Cardiac fibroblast (primary cell): ENCODE measurements around the gene PAQR6.

Source experiments
- DNase-seq, 2 donors: peaks; one replicate each; pipeline versions ENCODE4 v3.0.0 to v3.0.0-alpha.2; 2010; ENCODE audit warnings: low read depth in 2 of 2
- H3K4me3 ChIP-seq, 2 donors: replicated peaks in 1 of 2; 1 replicate in 1 of 2; 2 replicates in 1 of 2; pipeline ENCODE4 v1.5.1; 2011; ENCODE audit warnings: low read depth in 2 of 2, low read length in 2 of 2, mild to moderate bottlenecking in 2 of 2, moderate library complexity in 1 of 2
- TF ChIP-seq, protein P1 (sequence below): IDR thresholded peaks from one replicate; pipeline ENCODE4 v1.5.1; 2011; ENCODE audit warnings: low read depth, mild to moderate bottlenecking, low read length, inconsistent platforms

The PAQR6 gene, protein sequence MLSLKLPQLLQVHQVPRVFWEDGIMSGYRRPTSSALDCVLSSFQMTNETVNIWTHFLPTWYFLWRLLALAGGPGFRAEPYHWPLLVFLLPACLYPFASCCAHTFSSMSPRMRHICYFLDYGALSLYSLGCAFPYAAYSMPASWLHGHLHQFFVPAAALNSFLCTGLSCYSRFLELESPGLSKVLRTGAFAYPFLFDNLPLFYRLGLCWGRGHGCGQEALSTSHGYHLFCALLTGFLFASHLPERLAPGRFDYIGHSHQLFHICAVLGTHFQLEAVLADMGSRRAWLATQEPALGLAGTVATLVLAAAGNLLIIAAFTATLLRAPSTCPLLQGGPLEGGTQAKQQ

DNA sequence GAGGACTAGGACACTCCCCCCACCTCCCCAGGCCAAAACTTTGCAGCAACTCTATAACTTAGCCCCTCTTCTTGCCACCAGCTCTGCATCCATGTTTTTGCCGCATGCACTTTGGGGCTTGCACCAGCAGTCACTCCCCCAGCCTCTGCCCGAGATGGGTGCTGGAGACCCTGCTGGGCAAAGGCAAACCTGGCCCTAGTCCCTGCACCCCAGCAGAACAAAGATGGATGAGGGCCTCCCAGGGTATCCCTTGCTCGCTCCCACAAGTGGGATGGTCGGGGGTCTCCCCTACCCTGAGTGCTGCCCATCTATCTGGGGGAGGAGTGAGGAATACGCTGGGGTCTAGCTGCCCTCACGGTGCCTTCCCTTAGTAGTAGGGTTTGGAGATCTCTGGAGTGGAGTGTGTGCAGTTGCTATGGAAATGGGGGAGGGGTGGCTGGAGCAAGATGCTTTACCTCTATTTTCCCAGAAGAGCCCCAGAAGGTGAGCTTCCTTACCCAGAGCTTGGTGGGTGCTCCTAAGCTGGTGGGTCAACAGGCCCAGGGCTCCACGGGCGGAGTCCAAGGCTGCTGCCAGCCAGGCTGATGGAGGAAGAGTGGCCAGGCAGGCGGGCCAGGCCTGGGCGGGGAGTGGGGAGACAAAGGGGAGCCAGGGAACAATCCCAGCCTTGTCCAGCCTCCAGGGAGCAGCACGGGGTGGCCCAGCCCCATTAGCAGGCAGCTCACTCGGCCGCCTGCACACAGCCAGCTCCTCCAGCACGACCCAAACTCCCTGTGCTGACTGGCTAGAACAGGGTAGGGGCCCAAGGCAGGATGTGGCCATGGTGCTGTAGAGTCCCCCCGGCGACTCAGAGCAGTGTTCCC lies at the start of gene PAQR6:
Gene PAQR6 (minus strand): TSS at position 597 of the 863 bp plus-strand sequence. CDS start 1,325 bp downstream, outside the sequence.
- TF ChIP-seq, protein P1, sequence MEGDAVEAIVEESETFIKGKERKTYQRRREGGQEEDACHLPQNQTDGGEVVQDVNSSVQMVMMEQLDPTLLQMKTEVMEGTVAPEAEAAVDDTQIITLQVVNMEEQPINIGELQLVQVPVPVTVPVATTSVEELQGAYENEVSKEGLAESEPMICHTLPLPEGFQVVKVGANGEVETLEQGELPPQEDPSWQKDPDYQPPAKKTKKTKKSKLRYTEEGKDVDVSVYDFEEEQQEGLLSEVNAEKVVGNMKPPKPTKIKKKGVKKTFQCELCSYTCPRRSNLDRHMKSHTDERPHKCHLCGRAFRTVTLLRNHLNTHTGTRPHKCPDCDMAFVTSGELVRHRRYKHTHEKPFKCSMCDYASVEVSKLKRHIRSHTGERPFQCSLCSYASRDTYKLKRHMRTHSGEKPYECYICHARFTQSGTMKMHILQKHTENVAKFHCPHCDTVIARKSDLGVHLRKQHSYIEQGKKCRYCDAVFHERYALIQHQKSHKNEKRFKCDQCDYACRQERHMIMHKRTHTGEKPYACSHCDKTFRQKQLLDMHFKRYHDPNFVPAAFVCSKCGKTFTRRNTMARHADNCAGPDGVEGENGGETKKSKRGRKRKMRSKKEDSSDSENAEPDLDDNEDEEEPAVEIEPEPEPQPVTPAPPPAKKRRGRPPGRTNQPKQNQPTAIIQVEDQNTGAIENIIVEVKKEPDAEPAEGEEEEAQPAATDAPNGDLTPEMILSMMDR, result no peak
- no peak for DNase-seq
- H3K4me3 ChIP-seq, result no peak within 1 kb of the TSS

DNA sequence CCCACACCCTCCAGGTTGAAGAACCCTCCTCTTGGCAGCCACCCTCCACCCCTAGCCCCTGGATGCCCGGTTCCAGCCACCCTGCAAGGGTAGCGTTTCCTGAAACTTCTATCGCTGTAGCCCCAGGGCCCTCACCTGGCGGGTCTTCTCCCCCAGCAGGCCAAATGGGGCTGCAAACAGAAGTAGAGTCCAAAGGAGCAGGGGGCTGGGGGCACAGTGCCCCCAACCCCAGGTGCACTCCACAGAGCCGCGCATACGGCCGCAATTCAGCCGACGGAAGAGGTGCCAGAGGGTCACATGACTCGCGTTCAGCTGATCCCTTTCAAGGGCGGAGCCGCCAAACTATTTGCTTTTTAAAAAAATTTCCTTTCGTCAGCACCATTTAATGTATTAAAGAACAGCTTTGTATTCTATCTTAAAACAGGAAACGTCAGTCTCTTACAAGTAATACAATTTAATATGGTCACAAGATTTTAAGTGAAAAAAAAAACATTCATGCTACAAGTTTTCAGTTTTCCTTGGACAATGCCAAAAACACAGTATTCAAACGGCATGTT lies 47.6 kb upstream of the PAQR6 start, which contains the start of gene GLMP:
Gene GLMP (minus strand): TSS at position 289 of the 557 bp plus-strand sequence. CDS start 34 bp downstream, at position 255.
- peak within 1 kb of the TSS; percentile 92 to 97 for H3K4me3 ChIP-seq
- DNase-seq, result peak; percentile 73 to 77
- TF ChIP-seq, protein P1, result no peak

DNA sequence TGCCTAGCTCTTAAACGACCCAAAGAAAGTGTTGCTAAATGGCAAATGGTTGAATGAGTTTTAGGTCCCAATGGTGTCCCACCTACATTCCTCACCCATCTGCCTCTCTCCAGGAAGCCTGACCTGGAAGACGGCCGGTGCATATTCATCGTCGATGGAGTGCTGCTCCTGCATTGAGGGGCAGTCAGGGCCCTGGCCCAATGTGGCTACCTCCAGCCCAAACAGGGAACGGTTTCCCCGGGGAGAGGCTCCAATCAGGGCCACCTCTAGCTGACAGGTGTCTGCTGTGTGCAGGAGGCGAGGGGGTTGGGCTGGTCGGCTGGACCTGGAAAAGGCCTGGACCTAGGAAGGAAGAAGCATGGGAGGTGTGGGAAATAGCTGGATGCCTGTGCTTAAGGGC lies 46.0 kb upstream of the PAQR6 start:
- H3K4me3 ChIP-seq, result no peak overlapping the region
- no peak for DNase-seq
- TF ChIP-seq, protein P1, result no peak

DNA sequence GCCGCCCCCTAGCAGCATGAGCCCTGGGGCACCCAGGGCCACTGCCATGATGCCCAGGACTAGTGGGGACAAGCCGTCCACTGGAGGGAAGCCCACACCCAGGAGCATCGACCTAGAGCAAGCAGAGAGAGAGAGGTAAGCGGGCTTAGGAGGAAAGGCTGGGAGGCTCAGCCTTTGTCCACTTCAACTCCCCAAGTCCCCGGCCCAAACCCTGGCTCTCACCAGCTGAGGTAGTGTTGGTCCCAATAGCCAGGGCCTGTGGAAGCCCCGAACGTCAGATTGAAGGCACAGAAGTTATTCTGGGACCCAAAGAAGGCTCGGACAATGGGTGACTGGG lies 45.2 kb upstream of the PAQR6 start:
- H3K4me3 ChIP-seq, result no peak overlapping the region
- TF ChIP-seq, protein P1, result no peak
- no peak for DNase-seq

DNA sequence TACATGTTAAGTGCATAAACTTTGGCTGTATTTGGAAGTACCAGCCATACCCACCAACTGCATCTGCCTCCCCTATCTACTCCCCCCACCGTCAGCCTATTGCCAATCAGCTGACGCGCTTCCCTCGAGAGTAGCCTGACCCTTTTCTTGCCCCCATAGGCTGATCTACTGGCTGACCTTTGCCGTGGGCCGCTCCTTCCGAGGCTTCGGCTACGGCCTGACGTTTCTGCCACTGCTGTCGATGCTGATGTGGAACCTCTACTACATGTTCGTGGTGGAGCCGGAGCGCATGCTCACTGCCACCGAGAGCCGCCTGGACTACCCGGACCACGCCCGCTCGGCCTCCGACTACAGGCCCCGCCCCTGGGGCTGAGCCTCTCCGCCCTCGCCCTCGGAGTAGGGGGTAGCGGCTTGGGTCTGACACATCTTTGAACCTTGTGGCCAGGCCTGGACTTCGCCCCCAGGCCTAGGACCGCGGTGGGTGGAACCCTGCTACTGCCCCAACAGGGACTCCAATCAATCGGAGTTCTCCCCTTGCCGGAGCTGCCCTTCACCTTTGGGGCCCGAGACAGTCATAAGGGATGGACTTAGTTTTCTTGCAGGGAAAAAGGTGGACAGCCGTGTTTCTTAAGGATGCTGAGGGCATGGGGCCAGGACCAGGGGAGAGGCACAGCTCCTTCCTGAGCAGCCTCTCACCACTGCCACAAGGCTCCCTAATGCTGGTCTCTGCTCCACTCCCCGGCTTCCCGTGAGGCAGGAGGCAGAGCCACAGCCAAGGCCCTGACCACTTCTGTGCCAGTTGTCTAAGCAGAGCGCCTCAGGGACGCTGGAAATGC lies 43.6 kb upstream of the PAQR6 start:
- DNase-seq, result peak; percentile 80 to 86
- H3K4me3 ChIP-seq, result peak overlapping the region; percentile 46 to 53
- TF ChIP-seq, protein P1, result no peak

DNA sequence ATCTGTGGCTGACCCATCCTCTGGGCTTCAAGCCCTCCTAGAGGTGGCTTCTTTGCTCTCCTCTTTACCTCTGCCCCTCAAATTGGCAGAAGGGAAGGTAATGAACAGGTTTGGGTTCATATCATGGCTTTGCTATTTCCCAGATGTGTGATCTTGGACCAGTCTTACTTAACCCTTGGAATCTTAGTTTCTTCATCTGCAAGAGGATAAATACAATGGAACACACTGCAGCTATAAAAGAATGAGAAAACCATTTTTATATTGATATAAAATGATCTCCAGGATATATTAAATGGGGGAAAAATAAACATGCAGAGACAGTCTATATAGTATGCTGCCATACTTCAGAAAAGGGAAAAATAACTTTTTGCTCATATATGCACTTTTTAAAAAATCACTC lies 42.0 kb upstream of the PAQR6 start:
- TF ChIP-seq, protein P1, result no peak
- H3K4me3 ChIP-seq, result no peak overlapping the region
- DNase-seq, result no peak
